Activated CD8-positive, alpha-beta T cell treated with anti-CD3 and anti-CD28 coated beads, Interleukin-2, amount 10 ng/mL, durations not matched to agents 7 days and 5 days (primary cell): ENCODE results near the gene SP100. TPM values are rescaled to one million over a fixed set of nuclear protein-coding genes. Genes with fewer than 3 reads are reported as not detected.
"Not testable (repeated sequence)": the region's sequence is repeated elsewhere in the genome, so short reads cannot be mapped to it uniquely, and the experiment has no call there.

Experiments
- ATAC-seq: fragments of 150-1000 bp; cut with Tn5 transposase; one replicate; pipeline ENCODE4 v1.10.0; 2021; ENCODE audit warnings: moderate library complexity
- CTCF ChIA-PET: fragments of 350-600 bp; sonication (Branson Sonifier 250); formaldehyde crosslinking; loops from one replicate; lab custom pipeline; 2021; ENCODE audit warnings: antibody characterized with exemption; lab: Charles Lee
- POLR2A ChIA-PET: fragments of 350-600 bp; sonication (Branson Sonifier 250); formaldehyde crosslinking; loops from one replicate; lab custom pipeline; 2021; ENCODE audit warnings: antibody characterized with exemption; lab: Charles Lee
- DNase-seq: peaks from one replicate; pipeline ENCODE4 v3.0.0-alpha.2; 2020
- H3K27ac Mint-ChIP-seq: one replicate; pipeline ENCODE4 v1.8.0; 2021; ENCODE audit warnings: mild to moderate bottlenecking, mixed read lengths
- H3K27me3 Mint-ChIP-seq: one replicate; pipeline ENCODE4 v1.8.0; 2021; ENCODE audit warnings: low read depth, mixed read lengths
- H3K36me3 Mint-ChIP-seq: one replicate; pipeline ENCODE4 v1.8.0; 2021; ENCODE audit warnings: low read depth, mixed read lengths
- H3K4me1 Mint-ChIP-seq: one replicate; pipeline ENCODE4 v1.8.0; 2021; ENCODE audit warnings: low read depth, mixed read lengths
- H3K4me3 Mint-ChIP-seq: one replicate; pipeline ENCODE4 v1.8.0; 2021; ENCODE audit warnings: mild to moderate bottlenecking, mixed read lengths
- H3K9me3 Mint-ChIP-seq: one replicate; pipeline ENCODE4 v1.8.0; 2022; ENCODE audit warnings: mixed read lengths; ENCODE audit not compliant: insufficient read depth
- total RNA-seq, 2 experiments: library from RNA; stranded (reverse); gene quantifications; one replicate each; pipeline ENCODE4 v1.2.3, GENCODE V29; 2021

Gene SP100
- total RNA-seq, 2 experiments from 2014 or later, result 295 to 309 TPM

DNA sequence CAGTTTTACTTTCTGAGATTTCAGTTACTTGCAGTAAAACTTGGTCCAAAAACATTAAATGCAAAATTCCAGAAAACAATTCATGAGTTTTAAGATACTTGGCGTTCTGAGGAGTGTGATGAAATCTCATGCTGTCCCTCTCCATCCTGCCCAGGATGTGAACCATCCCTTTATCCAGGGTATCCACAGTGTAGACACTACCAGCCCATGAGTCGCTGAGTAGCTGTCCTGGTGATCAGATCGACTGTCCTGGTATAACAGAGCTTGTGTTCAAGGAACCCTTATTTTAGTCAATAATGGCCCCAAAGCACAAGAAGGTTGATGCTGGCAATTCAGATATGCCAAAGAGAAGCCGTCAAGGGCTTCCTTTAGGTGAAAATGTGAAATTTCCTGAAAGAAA is 3.2 kb downstream of the SP100 start:
- CTCF ChIA-PET, result no interaction called here
- Mint-ChIP-seq H3K36me3 (peaks cover 68% of the 10 kb centered on the region), H3K9me3 (no peaks in the 10 kb centered on the region), H3K4me3 (peak overlapping the region; percentile 87), H3K27me3 (no peaks in the 10 kb centered on the region), H3K27ac (peak overlapping the region; percentile 77), H3K4me1 (peaks cover 67% of the 10 kb centered on the region)
- ATAC-seq (no peak), DNase-seq (no peak)
- POLR2A ChIA-PET, result no interaction called here

- H3K4me3 Mint-ChIP-seq, result peak overlapping the region; percentile 1
- DNase-seq, result no peak
- peaks cover 79% of the 10 kb centered on the region for H3K4me1 Mint-ChIP-seq
- ChIA-PET POLR2A (interaction anchor here (1.4 kb wide), 1 partner anchor 9 kb away, joined by 3 read pairs; no protein-coding TSS in a partner anchor), CTCF (interaction anchor here (1.1 kb wide), 1 partner anchor 18 kb away, joined by 3 read pairs; no protein-coding TSS in a partner anchor)
- H3K27me3 Mint-ChIP-seq, result no peaks in the 10 kb centered on the region
- peaks cover 86% of the 10 kb centered on the region for H3K36me3 Mint-ChIP-seq
- no peak overlapping the region for H3K27ac Mint-ChIP-seq
- ATAC-seq, result no peak
- no peaks in the 10 kb centered on the region for H3K9me3 Mint-ChIP-seq
Measured at GRCh38 chr2:230422149-230422548, 6.1 kb downstream of the SP100 start.

- no peaks in the 10 kb centered on the region for H3K27me3 Mint-ChIP-seq
- peak overlapping the region; percentile 5 for H3K27ac Mint-ChIP-seq
- DNase-seq (no peak), ATAC-seq (peak; percentile 29)
- peaks cover 82% of the 10 kb centered on the region for H3K4me1 Mint-ChIP-seq
- peak overlapping the region; percentile 20 for H3K4me3 Mint-ChIP-seq
- CTCF ChIA-PET, result no interaction called here
- peaks cover 6% of the 10 kb centered on the region for H3K9me3 Mint-ChIP-seq
- POLR2A ChIA-PET, result no interaction called here
- H3K36me3 Mint-ChIP-seq, result peaks cover 87% of the 10 kb centered on the region
Measured at GRCh38 chr2:230423851-230424458, 8.0 kb downstream of the SP100 start.

GRCh38 chr2:230425377-230425776 is 9.4 kb downstream of the SP100 start:
- no peak for ATAC-seq
- H3K9me3 Mint-ChIP-seq, result peaks cover 13% of the 10 kb centered on the region
- no peak overlapping the region for H3K27ac Mint-ChIP-seq
- DNase-seq, result no peak
- ChIA-PET POLR2A (no interaction called here), CTCF (no interaction called here)
- H3K36me3 Mint-ChIP-seq, result peaks cover 89% of the 10 kb centered on the region
- H3K27me3 Mint-ChIP-seq, result no peaks in the 10 kb centered on the region
- H3K4me1 Mint-ChIP-seq, result peaks cover 82% of the 10 kb centered on the region
- no peak overlapping the region for H3K4me3 Mint-ChIP-seq

- POLR2A ChIA-PET, result interaction anchor here (0.7 to 1.5 kb wide), 2 partner anchors 14 to 61 kb away, joined by 3 read pairs; no protein-coding TSS in a partner anchor
- peaks cover 89% of the 10 kb centered on the region for H3K36me3 Mint-ChIP-seq
- ATAC-seq (no peak), DNase-seq (no peak)
- no peak overlapping the region for H3K4me3 Mint-ChIP-seq
- no peak overlapping the region for H3K27ac Mint-ChIP-seq
- CTCF ChIA-PET, result interaction anchor here (0.9 kb wide), 1 partner anchor 11 kb away, joined by 3 read pairs; no protein-coding TSS in a partner anchor
- H3K4me1 Mint-ChIP-seq, result peaks cover 70% of the 10 kb centered on the region
- no peaks in the 10 kb centered on the region for H3K27me3 Mint-ChIP-seq
- H3K9me3 Mint-ChIP-seq, result peaks cover 25% of the 10 kb centered on the region
Measured at GRCh38 chr2:230429513-230429912, 13.5 kb downstream of the SP100 start.

GRCh38 chr2:230430957-230431910 is 15.2 kb downstream of the SP100 start:
- no peaks in the 10 kb centered on the region for H3K27me3 Mint-ChIP-seq
- H3K4me1 Mint-ChIP-seq, result peaks cover 63% of the 10 kb centered on the region
- POLR2A ChIA-PET, result interaction anchor here (1.1 kb wide), 2 partner anchors 9 to 14 kb away, joined by 3 to 4 read pairs; no protein-coding TSS in a partner anchor
- CTCF ChIA-PET, result no interaction called here
- peaks cover 87% of the 10 kb centered on the region for H3K36me3 Mint-ChIP-seq
- no peak overlapping the region for H3K4me3 Mint-ChIP-seq
- peak; percentile 79 for ATAC-seq
- no peak for DNase-seq
- peaks cover 37% of the 10 kb centered on the region for H3K9me3 Mint-ChIP-seq
- peak overlapping the region; percentile 49 for H3K27ac Mint-ChIP-seq

DNA sequence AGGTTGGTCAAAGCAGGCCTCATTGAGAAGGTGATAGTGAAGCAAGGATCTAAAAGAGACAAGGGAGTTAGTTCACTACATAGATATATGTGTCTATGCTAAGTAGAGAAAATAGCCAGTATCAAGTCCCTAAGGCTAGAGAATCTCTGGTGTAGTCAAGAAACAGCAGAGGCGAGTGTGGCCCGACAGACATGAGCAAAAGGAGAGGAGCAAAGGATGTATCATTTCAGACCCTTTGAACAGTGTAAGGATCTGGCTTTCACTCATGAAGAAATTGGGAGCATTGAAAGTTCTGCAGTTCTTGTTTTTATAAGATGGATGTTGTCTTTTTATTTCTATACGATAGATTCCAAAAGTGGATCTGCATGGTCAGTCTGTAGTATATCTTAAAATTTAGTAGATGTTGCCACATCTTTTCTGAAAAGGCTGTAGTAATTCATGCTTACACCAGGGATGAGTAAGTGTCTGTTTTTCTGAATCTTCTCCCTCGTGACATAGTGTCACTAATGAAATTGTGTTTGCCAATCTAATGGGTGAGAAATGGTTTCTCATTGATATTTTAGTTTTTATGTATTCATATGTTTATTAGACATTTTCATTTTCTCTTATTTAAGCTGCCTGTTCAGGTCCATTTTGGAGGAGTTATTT is 18.8 kb downstream of the SP100 start:
- Mint-ChIP-seq H3K4me1 (peaks cover 51% of the 10 kb centered on the region), H3K27ac (no peak overlapping the region), H3K9me3 (peaks cover 31% of the 10 kb centered on the region), H3K4me3 (no peak overlapping the region), H3K27me3 (no peaks in the 10 kb centered on the region), H3K36me3 (peaks cover 89% of the 10 kb centered on the region)
- ATAC-seq (no peak), DNase-seq (no peak)
- POLR2A ChIA-PET, result no interaction called here
- CTCF ChIA-PET, result interaction anchor here (1.2 kb wide), 2 partner anchors 11 to 364 kb away, joined by 3 read pairs; no protein-coding TSS in a partner anchor

DNA sequence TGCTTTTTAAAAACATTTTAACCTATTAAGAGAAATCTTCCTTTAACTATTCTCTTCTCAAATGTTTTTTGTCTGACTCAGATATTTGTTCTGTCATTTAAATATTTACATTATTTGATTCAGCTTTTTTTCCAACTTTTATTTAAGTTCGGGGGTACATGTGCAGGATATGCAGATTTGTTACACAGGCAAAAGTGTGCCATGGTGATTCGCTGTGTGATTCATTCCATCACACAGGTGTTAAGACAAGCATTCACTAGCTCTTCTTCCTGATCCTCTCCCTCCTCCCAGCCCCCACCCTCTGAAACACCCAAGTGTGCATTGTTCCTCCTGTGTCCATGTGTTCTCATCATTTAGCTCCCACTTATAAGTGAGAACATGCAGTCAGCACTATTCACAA is 19.4 kb downstream of the SP100 start:
- peaks cover 47% of the 10 kb centered on the region for H3K4me1 Mint-ChIP-seq

DNA sequence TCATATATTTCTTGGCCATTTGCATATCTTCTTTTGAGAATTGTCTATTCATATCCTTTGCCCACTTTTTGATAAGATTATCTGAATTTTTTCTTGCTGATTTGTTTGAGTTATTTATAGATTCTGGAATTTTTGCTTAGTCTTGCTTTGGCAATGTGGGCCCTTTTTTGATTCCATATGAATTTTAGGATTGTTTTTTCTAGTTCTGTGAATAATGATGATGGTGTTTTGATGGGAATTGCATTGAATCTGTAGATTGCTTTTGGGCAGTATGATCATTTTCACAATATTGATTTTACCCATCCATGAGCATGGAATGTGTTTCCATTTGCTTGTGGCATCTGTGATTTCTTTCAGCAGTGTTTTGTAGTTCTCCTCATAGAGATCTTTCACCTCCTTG is 23.1 kb downstream of the SP100 start:
- POLR2A ChIA-PET, result not testable (repeated sequence)

More for the DNA sequence above, 19.4 kb downstream of the SP100 start:
- H3K36me3 Mint-ChIP-seq, result peaks cover 84% of the 10 kb centered on the region
- DNase-seq, result no peak
- peaks cover 31% of the 10 kb centered on the region for H3K9me3 Mint-ChIP-seq
- ChIA-PET CTCF (interaction anchor here (1.2 kb wide), 2 partner anchors 11 to 363 kb away, joined by 3 read pairs; no protein-coding TSS in a partner anchor), POLR2A (no interaction called here)
- no peak for ATAC-seq
- no peaks in the 10 kb centered on the region for H3K27me3 Mint-ChIP-seq
- H3K27ac Mint-ChIP-seq, result no peak overlapping the region
- no peak overlapping the region for H3K4me3 Mint-ChIP-seq

GRCh38 chr2:230439590-230439989 is 23.6 kb downstream of the SP100 start:
- Mint-ChIP-seq H3K4me1 (peaks cover 62% of the 10 kb centered on the region), H3K27me3 (no peaks in the 10 kb centered on the region), H3K27ac (peak overlapping the region; percentile 91), H3K9me3 (peaks cover 19% of the 10 kb centered on the region), H3K4me3 (peak overlapping the region; percentile 77), H3K36me3 (peaks cover 84% of the 10 kb centered on the region)
- no peak for DNase-seq
- ATAC-seq, result peak; percentile 35
- ChIA-PET POLR2A (no interaction called here), CTCF (no interaction called here)

More for the DNA sequence above, 23.1 kb downstream of the SP100 start:
- DNase-seq, H3K27me3 Mint-ChIP-seq, H3K27ac Mint-ChIP-seq, ATAC-seq, CTCF ChIA-PET: not testable (repeated sequence)
- peaks cover 59% of the 10 kb centered on the region for H3K4me1 Mint-ChIP-seq
- peaks cover 84% of the 10 kb centered on the region for H3K36me3 Mint-ChIP-seq
- H3K4me3 Mint-ChIP-seq, result peak overlapping the region; percentile 77
- peaks cover 19% of the 10 kb centered on the region for H3K9me3 Mint-ChIP-seq

GRCh38 chr2:230441227-230441897 is 25.4 kb downstream of the SP100 start:
- peaks cover 83% of the 10 kb centered on the region for H3K36me3 Mint-ChIP-seq
- ATAC-seq, result peak; percentile 93
- peaks cover 61% of the 10 kb centered on the region for H3K4me1 Mint-ChIP-seq
- POLR2A ChIA-PET, result no interaction called here
- H3K27me3 Mint-ChIP-seq, result no peaks in the 10 kb centered on the region
- H3K4me3 Mint-ChIP-seq, result peak overlapping the region; percentile 57
- DNase-seq, result peak; percentile 80
- H3K27ac Mint-ChIP-seq, result peak overlapping the region; percentile 89
- CTCF ChIA-PET, result no interaction called here
- H3K9me3 Mint-ChIP-seq, result peaks cover 6% of the 10 kb centered on the region
